Measurements from ENCODE around the gene KLHDC10.
A peak's percentile ranks its signal among the peaks of the same experiment; 100 is the strongest.

Gene KLHDC10

GRCh38 chr7:130152493-130153210 lies 82.3 kb downstream of the KLHDC10 start:
- Histone ChIP-seq H3K79me2 (ENCODE audit: insufficient read depth, low read length) (no peaks in the 10 kb centered on the region), H3K9ac (ENCODE audit: low read length) (no peak overlapping the region), H2AFZ (ENCODE audit: low read depth, low read length, severe bottlenecking) (no peak overlapping the region)

GRCh38 chr7:130153211-130153908 lies 83.0 kb downstream of the KLHDC10 start:
- TF ChIP-seq EZH2phosphoT487 (conservative IDR thresholded peaks at IDR 0.05; ENCODE audit: low read length) (no peak), CTCF (IDR thresholded peaks at IDR 0.05; ENCODE audit: insufficient read depth, low read length, poor library complexity, severe bottlenecking) (no peak)
- Histone ChIP-seq H3K9me2 (replicated peaks; ENCODE audit: insufficient read depth, low read length) (no peaks in the 10 kb centered on the region), H3K79me2 (ENCODE audit: insufficient read depth, low read length) (no peaks in the 10 kb centered on the region), H3K9me3 (ENCODE audit: insufficient read depth, low read length) (no peaks in the 10 kb centered on the region), H3F3A (ENCODE audit: insufficient read depth) (peaks cover 25% of the 10 kb centered on the region), H3K36me3 (ENCODE audit: low read length) (no peaks in the 10 kb centered on the region), H3K27ac (ENCODE audit: low read depth, low read length) (peak overlapping the region; percentile 51), H3K4me2 (ENCODE audit: low read depth, low read length, poor library complexity, severe bottlenecking) (no peak overlapping the region), H4K20me1 (ENCODE audit: low read depth, low read length) (no peaks in the 10 kb centered on the region), H2AFZ (ENCODE audit: low read depth, low read length, severe bottlenecking) (no peak overlapping the region), H3K4me3 (ENCODE audit: insufficient read depth, low read length, poor library complexity, severe bottlenecking) (no peak overlapping the region), H3K9ac (ENCODE audit: low read length) (no peak overlapping the region), H3K27me3 (ENCODE audit: low read length) (no peaks in the 10 kb centered on the region)

More at GRCh38 chr7:130152493-130153210, 82.3 kb downstream of the KLHDC10 start:
- Histone ChIP-seq H3K4me3 (ENCODE audit: insufficient read depth, low read length, poor library complexity, severe bottlenecking) (no peak overlapping the region), H3F3A (ENCODE audit: insufficient read depth) (peaks cover 25% of the 10 kb centered on the region), H3K4me2 (ENCODE audit: low read depth, low read length, poor library complexity, severe bottlenecking) (no peak overlapping the region), H3K27ac (ENCODE audit: low read depth, low read length) (no peak overlapping the region), H3K9me2 (replicated peaks; ENCODE audit: insufficient read depth, low read length) (no peaks in the 10 kb centered on the region), H4K20me1 (ENCODE audit: low read depth, low read length) (no peaks in the 10 kb centered on the region), H3K36me3 (ENCODE audit: low read length) (no peaks in the 10 kb centered on the region), H3K9me3 (ENCODE audit: insufficient read depth, low read length) (no peaks in the 10 kb centered on the region), H3K27me3 (ENCODE audit: low read length) (no peaks in the 10 kb centered on the region)
- TF ChIP-seq EZH2phosphoT487 (conservative IDR thresholded peaks at IDR 0.05; ENCODE audit: low read length): no peak
- no peak for TF ChIP-seq CTCF (IDR thresholded peaks at IDR 0.05; ENCODE audit: insufficient read depth, low read length, poor library complexity, severe bottlenecking)

- Histone ChIP-seq H2AFZ (ENCODE audit: low read depth, low read length, severe bottlenecking) (no peak overlapping the region), H3K9ac (ENCODE audit: low read length) (no peak overlapping the region), H3K4me2 (ENCODE audit: low read depth, low read length, poor library complexity, severe bottlenecking) (peak overlapping the region; percentile 2), H3K27me3 (ENCODE audit: low read length) (no peaks in the 10 kb centered on the region), H4K20me1 (ENCODE audit: low read depth, low read length) (no peaks in the 10 kb centered on the region), H3K36me3 (ENCODE audit: low read length) (no peaks in the 10 kb centered on the region), H3K4me3 (ENCODE audit: insufficient read depth, low read length, poor library complexity, severe bottlenecking) (no peak overlapping the region), H3K9me3 (ENCODE audit: insufficient read depth, low read length) (no peaks in the 10 kb centered on the region), H3F3A (ENCODE audit: insufficient read depth) (peaks cover 22% of the 10 kb centered on the region), H3K9me2 (replicated peaks; ENCODE audit: insufficient read depth, low read length) (no peaks in the 10 kb centered on the region), H3K27ac (ENCODE audit: low read depth, low read length) (peak overlapping the region; percentile 51), H3K79me2 (ENCODE audit: insufficient read depth, low read length) (no peaks in the 10 kb centered on the region)
- no peak for TF ChIP-seq CTCF (IDR thresholded peaks at IDR 0.05; ENCODE audit: insufficient read depth, low read length, poor library complexity, severe bottlenecking)
- TF ChIP-seq EZH2phosphoT487 (conservative IDR thresholded peaks at IDR 0.05; ENCODE audit: low read length): no peak
These were observed 83.8 kb downstream of the KLHDC10 start for GRCh38 chr7:130154131-130154500.
